ENCODE data around the gene THUMPD2.

Gene THUMPD2

GRCh38 chr2:39717067-39717466 lies 62.0 kb downstream of the THUMPD2 start:
- no peak for DNase-seq (ENCODE audit: low read depth)

- DNase-seq (ENCODE audit: low read depth), result no peak
Observed at GRCh38 chr2:39715822-39716221, 63.2 kb downstream of the THUMPD2 start.

- DNase-seq (ENCODE audit: low read depth), result no peak
Observed at GRCh38 chr2:39715095-39715494, 64.0 kb downstream of the THUMPD2 start.

- no peak for DNase-seq (ENCODE audit: low read depth)
Observed at GRCh38 chr2:39712953-39713352, 66.1 kb downstream of the THUMPD2 start.

- DNase-seq (ENCODE audit: low read depth), result no peak
Observed at GRCh38 chr2:39710807-39711206, 68.3 kb downstream of the THUMPD2 start.

- no peak for DNase-seq (ENCODE audit: low read depth)
Observed at GRCh38 chr2:39708003-39708402, 71.1 kb downstream of the THUMPD2 start.

- DNase-seq (ENCODE audit: low read depth), result no peak
Observed at GRCh38 chr2:39706945-39707344, 72.1 kb downstream of the THUMPD2 start.

- no peak for DNase-seq (ENCODE audit: low read depth)
Observed at GRCh38 chr2:39706312-39706711, 72.7 kb downstream of the THUMPD2 start.

GRCh38 chr2:39705638-39706037 lies 73.4 kb downstream of the THUMPD2 start:
- DNase-seq (ENCODE audit: low read depth), result no peak

GRCh38 chr2:39704540-39704939 lies 74.5 kb downstream of the THUMPD2 start:
- no peak for DNase-seq (ENCODE audit: low read depth)

- DNase-seq (ENCODE audit: low read depth), result no peak
Observed at GRCh38 chr2:39703181-39703872, 75.7 kb downstream of the THUMPD2 start.

GRCh38 chr2:39701137-39701536 lies 77.9 kb downstream of the THUMPD2 start:
- DNase-seq (ENCODE audit: low read depth), result no peak

- no peak for DNase-seq (ENCODE audit: low read depth)
Observed at GRCh38 chr2:39697454-39697853, 81.6 kb downstream of the THUMPD2 start.

GRCh38 chr2:39696838-39697237 lies 82.2 kb downstream of the THUMPD2 start:
- no peak for DNase-seq (ENCODE audit: low read depth)

- DNase-seq (ENCODE audit: low read depth), result no peak
Observed at GRCh38 chr2:39696101-39696553, 82.9 kb downstream of the THUMPD2 start.

- DNase-seq (ENCODE audit: low read depth), result no peak
Observed at GRCh38 chr2:39693245-39693644, 85.8 kb downstream of the THUMPD2 start.

GRCh38 chr2:39689876-39690275 lies 89.2 kb downstream of the THUMPD2 start:
- DNase-seq (ENCODE audit: low read depth), result no peak

GRCh38 chr2:39689272-39689841 lies 89.7 kb downstream of the THUMPD2 start:
- no peak for DNase-seq (ENCODE audit: low read depth)

- no peak for DNase-seq (ENCODE audit: low read depth)
Observed at GRCh38 chr2:39688181-39688580, 90.9 kb downstream of the THUMPD2 start.

GRCh38 chr2:39686456-39686855 lies 92.6 kb downstream of the THUMPD2 start:
- no peak for DNase-seq (ENCODE audit: low read depth)
